Smooth muscle cell (in vitro differentiated cells): ENCODE measurements around the gene GPR135. TPM values are rescaled to one million over a fixed set of nuclear protein-coding genes. Genes with fewer than 3 reads are reported as not detected.

Source experiments
- DNase-seq: peaks from one replicate; lab custom pipeline; 2025; ENCODE audit not compliant: unreplicated experiment; lab: John Stamatoyannopoulos, UW
- H2AFZ ChIP-seq: fragments of 200-600 bp; sonication (generic); 2 replicates; pipeline ENCODE4 v1.6.0; 2016; ENCODE audit warnings: antibody characterized with exemption, low read depth, mild to moderate bottlenecking
- H3F3A ChIP-seq: fragments of 200-600 bp; sonication (generic); 2 replicates; pipeline ENCODE4 v1.6.0; 2017; ENCODE audit warnings: antibody characterized with exemption, low read depth
- H3K27ac ChIP-seq: fragments of 200-600 bp; sonication (generic); 2 replicates; pipeline ENCODE4 v1.5.1; 2016; ENCODE audit warnings: low read depth, mild to moderate bottlenecking
- H3K27me3 ChIP-seq: fragments of 200-600 bp; sonication (generic); 2 replicates; pipeline ENCODE4 v1.6.1; 2016; ENCODE audit warnings: low read depth, mild to moderate bottlenecking
- H3K36me3 ChIP-seq: fragments of 200-600 bp; sonication (generic); 2 replicates; pipeline ENCODE4 v1.5.1; 2016; ENCODE audit warnings: low read depth
- H3K4me1 ChIP-seq: fragments of 200-600 bp; sonication (generic); 2 replicates; pipeline ENCODE4 v1.5.1; 2016; ENCODE audit warnings: low read depth
- H3K4me2 ChIP-seq: fragments of 200-600 bp; sonication (generic); 2 replicates; pipeline ENCODE4 v1.6.0; 2016; ENCODE audit warnings: mild to moderate bottlenecking
- H3K4me3 ChIP-seq: fragments of 200-600 bp; sonication (generic); 2 replicates; pipeline ENCODE4 v1.5.1; 2016; ENCODE audit warnings: mild to moderate bottlenecking
- H3K79me2 ChIP-seq: fragments of 200-600 bp; sonication (generic); 2 replicates; pipeline ENCODE4 v1.6.0; 2016; ENCODE audit warnings: low read depth, mild to moderate bottlenecking
- H3K9ac ChIP-seq: fragments of 200-600 bp; sonication (generic); 2 replicates; pipeline ENCODE4 v1.6.0; 2016; ENCODE audit warnings: low read depth
- H3K9me3 ChIP-seq: fragments of 200-600 bp; sonication (generic); replicated peaks from 2 replicates; pipeline ENCODE4 v1.5.1; 2016; ENCODE audit warnings: low read depth
- H4K20me1 ChIP-seq: fragments of 200-600 bp; sonication (generic); 2 replicates; pipeline ENCODE4 v1.6.0; 2016; ENCODE audit warnings: low read depth
- CTCF ChIP-seq: fragments of 200-600 bp; sonication (generic); IDR thresholded peaks from 2 replicates; pipeline ENCODE4 v1.5.1; 2017; ENCODE audit warnings: borderline replicate concordance, mild to moderate bottlenecking, antibody characterized with exemption; ENCODE audit not compliant: insufficient read depth, poor library complexity, severe bottlenecking
- WGBS: methylation state at CpG from one replicate; pipeline ENCODE4 v1.1.7; 2016; ENCODE audit warnings: low lambda C conversion rate; 5-methylcytosine and 5-hydroxymethylcytosine counted together
- polyA plus RNA-seq: library from polyadenylated mRNA; unstranded; fragments of >200 nt; fragmentation: Nextera tagmentation; extraction: Ambion mirVana; gene quantifications from 2 replicates; pipeline ENCODE4 v1.2.1, GENCODE V29; 2016
- total RNA-seq: library from RNA; depleted of rRNA; stranded (reverse); fragments of >200 nt; gene quantifications from 2 replicates; pipeline ENCODE4 v1.2.3, GENCODE V29; 2014

GPR135 gene
- total and polyA plus RNA-seq, 2 experiments from 2014 or later, result 1.1 to 2.1 TPM

- Histone ChIP-seq H4K20me1 (no peaks in the 10 kb centered on the region), H3K4me3 (no peak overlapping the region), H3K79me2 (no peaks in the 10 kb centered on the region), H3K9ac (no peak overlapping the region), H3K4me1 (no peaks in the 10 kb centered on the region), H3K4me2 (no peak overlapping the region), H3K27ac (no peak overlapping the region), H3K9me3 (no peaks in the 10 kb centered on the region), H2AFZ (no peak overlapping the region), H3K36me3 (no peaks in the 10 kb centered on the region), H3K27me3 (no peaks in the 10 kb centered on the region), H3F3A (no peaks in the 10 kb centered on the region)
- WGBS, result 67% methylated on average over 2 of the region's 2 CpGs
- TF ChIP-seq CTCF, result no peak
- no peak for DNase-seq
These were observed 45.9 kb downstream of the GPR135 start for GRCh38 chr14:59419303-59419702.

GRCh38 chr14:59417311-59417710, 47.9 kb downstream of the GPR135 start:
- 95% methylated on average over 5 of the region's 6 CpGs for WGBS
- Histone ChIP-seq H3K4me1 (no peaks in the 10 kb centered on the region), H3K4me2 (no peak overlapping the region), H3K27ac (no peak overlapping the region), H2AFZ (no peak overlapping the region), H3F3A (no peaks in the 10 kb centered on the region), H3K79me2 (no peaks in the 10 kb centered on the region), H3K27me3 (no peaks in the 10 kb centered on the region), H3K4me3 (no peak overlapping the region), H3K9me3 (no peaks in the 10 kb centered on the region), H3K36me3 (no peaks in the 10 kb centered on the region), H4K20me1 (no peaks in the 10 kb centered on the region), H3K9ac (no peak overlapping the region)
- no peak for TF ChIP-seq CTCF
- no peak for DNase-seq

GRCh38 chr14:59415836-59416602, 49.2 kb downstream of the GPR135 start:
- H3K79me2 ChIP-seq, result no peaks in the 10 kb centered on the region
- no peaks in the 10 kb centered on the region for H3K9me3 ChIP-seq
- 77% methylated on average over 5 of the region's 5 CpGs for WGBS
- no peaks in the 10 kb centered on the region for H3K4me1 ChIP-seq
- H3K4me2 ChIP-seq, result no peak overlapping the region
- no peaks in the 10 kb centered on the region for H3K27me3 ChIP-seq
- H3K36me3 ChIP-seq, result no peaks in the 10 kb centered on the region
- no peak overlapping the region for H3K9ac ChIP-seq
- DNase-seq, result no peak
- no peak overlapping the region for H3K27ac ChIP-seq
- TF ChIP-seq CTCF, result no peak
- H3F3A ChIP-seq, result no peaks in the 10 kb centered on the region
- no peaks in the 10 kb centered on the region for H4K20me1 ChIP-seq
- no peak overlapping the region for H3K4me3 ChIP-seq
- no peak overlapping the region for H2AFZ ChIP-seq

Other genes starting within 250 kb of the GPR135 start
- gene L3HYPDH, start 19.0 kb upstream of the GPR135 start, total RNA-seq, result 33.5 and 45.8 TPM in 2 replicates
- 27.7 and 33.7 TPM in 2 replicates for gene L3HYPDH, start 19.0 kb upstream of the GPR135 start, polyA plus RNA-seq
- gene JKAMP, start 19.1 kb upstream of the GPR135 start, total RNA-seq, result 141 and 147 TPM in 2 replicates
- 72.3 and 81.2 TPM in 2 replicates for gene JKAMP, start 19.1 kb upstream of the GPR135 start, polyA plus RNA-seq
- not detected in 2 replicates for gene CCDC175, start 111.4 kb upstream of the GPR135 start, total RNA-seq
- not detected in 2 replicates for gene CCDC175, start 111.4 kb upstream of the GPR135 start, polyA plus RNA-seq